Mesodermal cell (in vitro differentiated cells): ENCODE data around the gene MILR1.
"Not testable (repeated sequence)": the region's sequence is repeated elsewhere in the genome, so short reads cannot be mapped to it uniquely, and the experiment has no call there.

Experiments
- H3K27ac ChIP-seq: 2 replicates; pipeline ENCODE4 v1.7.0; 2013; ENCODE audit warnings: mild to moderate bottlenecking, low read depth, low read length, moderate library complexity; ENCODE audit not compliant: severe bottlenecking
- H3K36me3 ChIP-seq: 2 replicates; pipeline ENCODE4 v1.7.1; 2013; ENCODE audit warnings: mild to moderate bottlenecking, low read length, moderate library complexity; ENCODE audit not compliant: control insufficient read depth, insufficient read depth
- H3K4me1 ChIP-seq: one replicate; pipeline ENCODE4 v1.7.1; 2013; ENCODE audit warnings: mild to moderate bottlenecking, low read length; ENCODE audit not compliant: insufficient read depth, control insufficient read depth, poor library complexity, severe bottlenecking
- H3K4me3 ChIP-seq: 2 replicates; pipeline ENCODE4 v1.7.0; 2013; ENCODE audit warnings: low read length, control low read depth, mild to moderate bottlenecking; ENCODE audit not compliant: insufficient read depth, poor library complexity, severe bottlenecking; ENCODE audit errors: extremely low read depth
- H3K9me3 ChIP-seq: 2 replicates; pipeline ENCODE4 v1.7.1; 2013; ENCODE audit warnings: mild to moderate bottlenecking, low read length, moderate library complexity; ENCODE audit not compliant: control insufficient read depth
- WGBS, 2 experiments: methylation state at CpG; one replicate each; pipeline ENCODE4 v1.1.5; 2013; ENCODE audit warnings: missing lambda C conversion rate in 2 of 2; ENCODE audit not compliant: insufficient coverage in 2 of 2; 5-methylcytosine and 5-hydroxymethylcytosine counted together

MILR1 gene

DNA sequence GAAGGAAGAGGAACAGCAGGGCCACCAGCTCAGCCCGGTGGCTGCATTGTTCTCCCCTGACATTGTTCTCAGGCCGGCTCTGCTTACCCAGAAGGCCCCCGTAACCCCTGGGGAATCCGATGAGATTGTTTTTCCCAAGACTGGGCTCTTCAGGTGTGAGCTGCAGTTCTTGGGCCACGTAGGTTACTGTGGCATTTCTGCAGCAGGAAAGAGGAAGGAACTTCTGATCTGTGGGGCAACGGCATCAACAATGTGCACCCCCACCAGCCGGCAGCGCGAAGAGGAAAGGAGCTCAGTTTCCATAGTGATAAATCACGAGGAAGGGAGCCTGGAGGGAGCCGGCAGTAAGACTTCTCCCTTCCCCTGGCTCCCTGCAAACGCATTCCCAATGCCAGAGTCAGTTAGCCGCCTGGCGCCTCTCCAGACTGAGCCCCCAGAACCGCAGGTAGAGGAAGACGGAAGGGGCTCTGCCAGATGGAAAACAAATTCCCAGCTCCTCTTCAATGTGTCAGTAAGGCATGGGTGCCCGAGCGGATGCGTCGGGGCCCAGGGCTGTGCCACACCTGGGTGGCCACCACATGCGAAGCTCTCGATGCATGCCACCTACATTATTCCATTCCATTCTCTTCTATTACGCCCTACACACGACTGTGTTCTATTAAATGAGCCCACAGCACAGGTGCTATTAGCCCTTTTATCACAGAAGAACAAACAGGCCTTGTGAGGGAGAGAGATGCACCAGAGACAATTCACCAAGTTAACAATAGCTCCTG lies 36.7 kb upstream of the MILR1 start:
- no peaks in the 10 kb centered on the region for H3K9me3 ChIP-seq
- H3K4me3 ChIP-seq: peak overlapping the region; percentile 17
- H3K27ac ChIP-seq: peak overlapping the region; percentile 73
- H3K4me1 ChIP-seq: peaks cover 11% of the 10 kb centered on the region
- no peaks in the 10 kb centered on the region for H3K36me3 ChIP-seq
- 42 to 51% methylated on average over 13 to 22 of the region's 24 CpGs for WGBS, 2 experiments

DNA sequence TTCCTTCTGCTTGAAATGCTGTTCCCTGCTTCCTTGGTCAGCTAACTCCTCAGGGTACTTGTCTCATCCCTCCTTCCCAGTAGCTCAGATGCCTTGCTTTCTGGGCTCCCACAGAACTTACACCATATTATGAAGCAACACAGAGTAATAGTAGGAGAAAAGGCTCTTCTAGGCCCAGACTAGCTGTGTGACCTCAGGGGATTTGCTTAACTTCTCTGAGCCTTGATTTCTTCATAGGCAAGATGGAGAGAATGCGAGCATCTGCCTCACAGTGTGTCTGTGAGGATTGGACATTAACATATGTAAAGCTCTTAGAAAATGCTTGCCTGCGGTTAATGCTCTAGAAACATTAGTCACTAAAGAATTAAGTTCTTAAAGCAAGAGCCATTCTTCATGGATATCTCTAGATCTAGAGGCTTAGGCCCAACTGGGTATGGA lies 36.0 kb upstream of the MILR1 start:
- 100% methylated on average over 1 of the region's 2 CpGs for WGBS, 2 experiments
- Histone ChIP-seq H3K4me3 (no peak overlapping the region), H3K36me3 (no peaks in the 10 kb centered on the region), H3K4me1 (peaks cover 11% of the 10 kb centered on the region), H3K27ac (no peak overlapping the region), H3K9me3 (no peaks in the 10 kb centered on the region)

DNA sequence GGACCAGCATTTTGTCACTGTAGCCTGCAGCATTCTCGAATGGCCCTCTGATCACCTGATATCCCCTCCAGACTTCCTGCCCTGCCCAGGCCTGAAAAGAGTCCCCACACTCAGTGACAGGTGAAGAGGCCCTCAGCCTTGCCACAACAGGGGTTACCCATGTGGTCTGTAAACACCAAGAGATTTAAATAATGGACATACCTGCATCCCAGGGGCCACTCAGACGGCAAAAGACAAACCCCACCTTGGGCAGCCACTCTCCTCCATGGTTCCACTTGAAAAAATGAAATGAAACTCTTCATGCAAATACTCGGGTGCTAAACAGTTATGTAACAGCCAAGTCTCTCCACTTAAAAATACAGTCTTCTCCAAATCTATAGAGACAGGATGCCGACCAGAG lies 35.4 kb upstream of the MILR1 start:
- H3K4me3 ChIP-seq: no peak overlapping the region

DNA sequence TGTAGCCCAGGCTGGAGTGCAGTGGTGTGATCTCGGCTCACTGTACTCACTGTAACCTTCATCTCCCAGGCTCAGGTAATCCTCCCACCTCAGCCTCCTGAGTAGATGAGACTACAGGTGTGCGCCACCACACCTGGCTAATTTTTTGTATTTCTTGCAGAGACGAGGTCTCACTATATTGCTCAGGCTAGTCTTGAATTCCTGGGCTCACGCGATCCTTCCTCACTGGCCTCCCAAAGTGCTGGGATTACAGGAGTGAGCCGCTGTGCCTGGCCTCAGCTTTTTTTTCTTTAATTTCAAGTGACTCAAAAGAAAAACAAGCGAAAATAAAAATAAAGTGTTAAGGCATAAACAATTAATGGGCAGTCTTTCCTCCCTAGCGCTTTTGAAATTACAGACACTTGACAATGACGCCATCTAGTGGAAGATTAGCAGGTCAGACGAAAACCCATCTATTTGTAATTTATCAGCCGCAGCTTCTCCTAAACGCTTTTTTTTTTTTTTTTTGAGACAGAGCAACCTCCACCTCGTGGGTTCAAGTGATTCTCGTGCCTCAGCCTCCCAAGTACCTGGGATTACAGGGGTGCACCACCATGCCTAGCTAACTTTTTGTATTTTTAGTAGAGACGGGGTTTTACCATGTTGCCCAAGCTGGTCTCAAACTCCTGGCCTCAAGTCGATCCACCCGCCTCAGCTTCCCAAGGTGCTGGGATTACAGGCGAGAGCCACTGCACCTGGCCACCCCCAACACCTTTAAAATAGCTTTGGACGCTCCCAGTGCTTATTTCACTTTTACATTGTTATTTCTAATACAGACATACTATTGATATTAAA lies 30.2 kb upstream of the MILR1 start:
- Histone ChIP-seq H3K4me3 (no peak overlapping the region), H3K4me1 (no peaks in the 10 kb centered on the region), H3K9me3 (no peaks in the 10 kb centered on the region), H3K27ac (no peak overlapping the region), H3K36me3 (no peaks in the 10 kb centered on the region)
- 51 to 55% methylated on average over 15 of the region's 19 CpGs for WGBS, 2 experiments

More for the DNA sequence above, 35.4 kb upstream of the MILR1 start:
- 79 to 83% methylated on average over 2 to 3 of the region's 4 CpGs for WGBS, 2 experiments
- Histone ChIP-seq H3K27ac (no peak overlapping the region), H3K4me1 (peaks cover 11% of the 10 kb centered on the region), H3K9me3 (no peaks in the 10 kb centered on the region), H3K36me3 (no peaks in the 10 kb centered on the region)

DNA sequence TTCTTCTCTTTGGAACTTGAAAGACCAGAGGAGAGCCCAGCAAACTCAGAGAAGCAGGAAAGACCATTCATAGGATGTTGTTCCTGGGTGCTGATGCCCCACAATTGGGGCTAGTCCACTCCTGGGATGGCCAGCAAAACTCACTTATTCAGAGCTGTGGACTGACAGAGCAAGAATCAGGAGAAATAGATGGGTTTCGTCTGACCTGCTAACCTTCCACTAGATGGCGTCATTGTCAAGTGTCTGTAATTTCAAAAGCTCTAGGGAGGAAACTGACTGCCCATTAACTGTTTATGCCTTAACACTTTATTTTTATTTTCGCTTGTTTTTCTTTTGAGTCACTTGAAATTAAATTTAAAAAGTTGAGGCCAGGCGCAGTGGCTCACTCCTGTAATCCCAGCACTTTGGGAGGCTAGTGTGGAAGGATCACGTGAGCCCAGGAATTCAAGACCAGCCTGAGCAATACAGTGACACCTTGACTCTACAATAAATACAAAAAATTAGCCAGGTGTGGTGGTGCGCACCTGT lies 28.7 kb upstream of the MILR1 start:
- Histone ChIP-seq H3K9me3 (no peaks in the 10 kb centered on the region), H3K4me1 (no peaks in the 10 kb centered on the region), H3K27ac (no peak overlapping the region), H3K4me3 (no peak overlapping the region), H3K36me3 (no peaks in the 10 kb centered on the region)
- 7 to 10% methylated on average over 3 to 4 of the region's 6 CpGs for WGBS, 2 experiments

DNA sequence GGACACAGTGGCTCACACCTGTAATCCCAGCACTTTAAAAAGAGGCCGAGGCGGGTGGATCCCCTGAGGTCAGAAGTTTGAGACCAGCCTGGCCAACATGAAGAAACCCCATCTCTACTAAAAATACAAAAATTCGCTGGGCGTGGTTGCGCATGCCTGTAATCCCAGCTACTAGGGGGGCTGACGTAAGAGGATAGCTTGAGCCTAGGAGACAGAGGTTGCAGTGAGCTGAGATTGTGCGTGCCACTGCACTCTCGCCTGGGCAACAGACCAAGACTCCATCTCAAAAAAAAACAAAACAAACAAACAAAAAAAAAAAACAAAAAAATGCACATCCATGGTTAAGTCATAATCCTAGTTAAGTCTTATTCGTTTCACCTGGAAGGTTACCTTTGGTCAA lies 26.8 kb upstream of the MILR1 start:
- not testable (repeated sequence) for H3K9me3 ChIP-seq, H3K4me1 ChIP-seq, H3K27ac ChIP-seq, H3K4me3 ChIP-seq, H3K36me3 ChIP-seq
- WGBS, 2 experiments: 76 to 88% methylated on average over 3 to 4 of the region's 9 CpGs

DNA sequence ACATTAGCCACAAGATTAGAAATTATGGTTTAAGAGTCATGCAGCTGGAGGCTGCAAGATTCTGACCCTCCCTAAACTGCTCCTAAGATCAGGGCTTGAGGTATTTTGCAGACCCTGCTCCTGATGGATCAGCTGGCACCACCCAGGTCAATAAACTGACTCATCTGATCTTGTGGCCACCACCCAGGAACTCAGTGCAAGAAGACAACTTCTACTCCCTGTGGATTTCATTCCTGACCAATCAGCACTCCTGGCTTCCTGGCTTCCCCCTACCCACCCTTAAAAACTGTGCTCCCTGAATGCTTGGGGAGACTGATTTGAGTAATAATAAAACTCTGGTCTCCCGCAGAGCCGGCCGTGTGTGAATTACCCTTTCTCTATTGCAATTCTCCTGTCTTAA lies 25.0 kb upstream of the MILR1 start:
- no peaks in the 10 kb centered on the region for H3K36me3 ChIP-seq
- WGBS, 2 experiments: no CpG with 5 or more reads among the region's 3 CpGs
- H3K9me3 ChIP-seq: no peaks in the 10 kb centered on the region
- H3K4me1 ChIP-seq: no peaks in the 10 kb centered on the region
- no peak overlapping the region for H3K27ac ChIP-seq
- H3K4me3 ChIP-seq: no peak overlapping the region

DNA sequence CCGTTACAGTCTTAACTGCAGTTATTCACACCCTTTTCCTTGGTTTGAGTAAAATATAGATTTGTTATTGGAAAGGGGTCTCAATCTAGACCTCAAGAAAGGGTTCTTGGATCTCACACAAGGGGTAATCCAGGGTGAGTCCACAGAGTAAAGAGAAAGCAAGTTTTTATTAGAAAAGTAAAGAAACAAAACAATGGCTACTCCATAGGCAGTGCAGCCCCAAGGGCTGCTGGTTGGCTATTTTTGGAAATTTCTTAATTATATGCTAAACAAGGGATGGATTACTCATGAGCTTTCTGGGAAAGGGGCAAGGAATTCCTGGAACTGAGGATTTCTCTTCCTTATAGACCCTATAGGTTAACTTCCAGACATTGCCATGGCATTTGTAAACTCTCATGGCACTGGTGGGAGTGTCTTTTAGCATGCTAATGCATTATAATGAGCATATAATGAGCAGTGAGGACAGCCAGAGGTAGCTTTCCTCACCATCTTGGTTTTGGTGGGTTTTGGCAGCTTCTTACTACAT lies 24.5 kb upstream of the MILR1 start:
- Histone ChIP-seq H3K4me3 (no peak overlapping the region), H3K27ac (no peak overlapping the region), H3K36me3 (no peaks in the 10 kb centered on the region), H3K9me3 (no peaks in the 10 kb centered on the region), H3K4me1 (no peaks in the 10 kb centered on the region)
- WGBS, 2 experiments: no CpG with 5 or more reads among the region's 1 CpG

DNA sequence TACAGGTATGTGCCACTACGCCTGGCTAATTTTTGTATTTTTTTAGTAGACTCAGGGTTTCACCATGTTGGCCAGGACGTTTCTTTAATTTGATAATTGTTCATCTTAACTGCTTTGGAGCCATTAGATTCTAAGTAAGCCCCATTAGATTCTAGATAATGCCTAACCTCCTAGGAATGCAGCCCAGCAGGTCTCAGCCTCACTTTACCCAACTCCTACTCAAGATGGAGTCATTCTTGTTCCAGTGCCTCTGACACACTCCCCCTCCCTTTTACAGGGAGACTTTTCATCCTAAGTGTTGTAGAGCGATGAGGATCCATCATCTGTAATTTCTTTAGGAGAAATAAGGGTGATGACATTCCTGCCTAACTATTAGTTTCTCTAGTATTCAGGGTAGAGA lies 23.7 kb upstream of the MILR1 start:
- Histone ChIP-seq H3K36me3 (no peaks in the 10 kb centered on the region), H3K4me1 (no peaks in the 10 kb centered on the region), H3K27ac (no peak overlapping the region), H3K4me3 (no peak overlapping the region), H3K9me3 (no peaks in the 10 kb centered on the region)
- WGBS, 2 experiments: 83 to 86% methylated on average over 1 of the region's 3 CpGs

DNA sequence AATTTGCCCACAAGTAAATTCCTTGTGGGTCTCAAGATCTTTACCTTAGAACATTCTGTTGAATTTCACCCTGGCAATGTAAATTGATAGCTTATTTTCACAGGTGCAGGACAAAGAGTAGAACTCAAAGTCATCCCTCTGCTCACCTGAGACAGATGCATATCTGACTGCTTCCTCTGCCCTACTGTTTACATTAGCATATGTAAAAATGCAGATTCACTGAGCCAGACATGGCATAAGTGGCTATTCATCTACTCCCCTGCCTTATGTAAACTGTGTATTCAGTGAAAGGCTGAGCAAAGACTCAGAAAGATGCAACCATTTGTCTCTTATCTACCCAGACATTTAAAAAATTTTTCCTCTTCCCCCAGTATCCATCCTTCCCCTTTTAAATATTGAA lies 22.3 kb upstream of the MILR1 start:
- H3K36me3 ChIP-seq: no peaks in the 10 kb centered on the region
- no peak overlapping the region for H3K27ac ChIP-seq
- H3K4me3 ChIP-seq: no peak overlapping the region

More for the DNA sequence above, 22.3 kb upstream of the MILR1 start:
- H3K4me1 ChIP-seq: no peaks in the 10 kb centered on the region
- no peaks in the 10 kb centered on the region for H3K9me3 ChIP-seq
